HG03097 (cell line): ENCODE data around the gene DAPP1.

Source experiments
- ATAC-seq: cut with Tn5 transposase; IDR thresholded peaks from one replicate; pipeline ENCODE4 v1.9.1; 2021; ENCODE audit not compliant: unreplicated experiment, low FRiP score

The DAPP1 gene

DNA sequence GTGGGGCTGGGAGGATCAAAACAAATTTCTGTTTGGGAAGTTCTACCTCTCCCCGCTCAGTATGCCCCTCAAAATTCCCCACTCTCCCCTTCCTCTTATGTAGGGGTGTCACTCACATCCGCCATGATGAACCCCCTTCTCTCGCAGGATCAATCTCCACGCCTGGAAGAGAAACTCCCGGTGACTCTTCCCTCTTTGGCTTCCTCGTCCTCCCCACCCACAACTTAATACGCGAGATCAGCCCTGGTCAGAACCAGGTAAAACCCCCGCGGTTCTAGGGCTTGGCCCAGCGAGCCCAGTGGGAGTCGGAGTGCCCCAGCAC is 77.2 kb downstream of the DAPP1 start:
- ATAC-seq = no peak

- ATAC-seq = peak; percentile 98
Observed at GRCh38 chr4:99894161-99894997, 77.8 kb downstream of the DAPP1 start, which contains the start of gene LAMTOR3. LAMTOR3 (minus strand) TSS chr4:99894427; CDS start chr4:99893963, 464 bp downstream.

DNA sequence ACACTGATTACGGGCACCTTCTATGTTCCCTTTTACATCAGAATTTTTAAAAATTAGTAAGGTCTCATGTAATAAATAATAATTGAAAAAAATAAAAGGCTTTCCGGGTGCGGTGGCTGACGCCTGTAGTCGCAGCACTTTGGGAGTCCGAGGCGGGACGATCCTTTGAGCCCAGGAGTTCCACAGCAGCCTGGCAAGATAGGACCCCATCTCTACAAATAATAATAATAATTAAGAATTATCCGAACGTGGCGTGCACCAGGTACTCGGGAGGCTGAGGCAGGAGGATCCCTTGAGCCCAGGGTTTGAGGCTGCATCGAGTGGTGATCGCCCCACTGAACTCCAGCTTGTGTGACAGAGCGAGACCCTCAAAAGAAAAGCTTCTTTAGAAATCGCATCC is 78.4 kb downstream of the DAPP1 start:
- no peak for ATAC-seq

DNA sequence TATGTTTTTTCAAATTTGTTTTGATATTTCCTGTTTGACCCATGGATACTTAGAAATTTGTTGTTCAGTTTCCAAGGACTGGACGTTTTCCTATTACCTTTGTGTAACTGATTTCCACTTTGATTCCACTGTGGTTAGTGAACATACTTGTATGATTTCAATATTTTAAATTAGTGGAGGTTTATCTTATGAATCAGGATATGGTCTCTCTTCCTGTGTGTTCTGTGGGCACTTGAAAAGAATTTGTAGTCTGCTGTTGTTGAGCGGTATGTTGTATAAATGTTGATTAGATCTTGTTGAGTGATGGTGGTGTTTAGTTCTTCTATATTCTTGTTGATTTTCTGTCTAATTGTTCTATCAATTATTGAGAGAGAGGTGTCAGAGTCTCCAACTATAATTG is 98.8 kb downstream of the DAPP1 start:
- ATAC-seq = no peak

DNA sequence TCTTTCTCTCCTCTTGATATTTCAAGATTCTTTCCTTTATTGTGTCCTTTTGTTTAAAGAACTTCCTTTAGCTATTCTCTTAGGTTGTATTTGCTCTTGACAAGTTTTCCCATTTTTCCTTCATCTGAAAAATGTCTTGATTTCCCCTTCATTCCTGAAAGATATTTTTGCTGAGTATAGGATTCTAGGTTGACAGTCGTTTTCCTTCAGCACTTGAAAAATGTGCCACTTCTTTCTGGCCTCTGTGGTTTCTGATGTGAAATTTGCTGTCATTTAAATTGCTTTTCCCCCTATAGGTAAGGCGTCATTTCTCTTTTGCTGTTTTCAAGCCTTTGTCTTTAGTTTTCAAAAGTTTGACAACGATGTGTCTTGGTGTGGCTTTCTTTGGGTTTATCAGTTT is 100.9 kb downstream of the DAPP1 start:
- no peak for ATAC-seq

DNA sequence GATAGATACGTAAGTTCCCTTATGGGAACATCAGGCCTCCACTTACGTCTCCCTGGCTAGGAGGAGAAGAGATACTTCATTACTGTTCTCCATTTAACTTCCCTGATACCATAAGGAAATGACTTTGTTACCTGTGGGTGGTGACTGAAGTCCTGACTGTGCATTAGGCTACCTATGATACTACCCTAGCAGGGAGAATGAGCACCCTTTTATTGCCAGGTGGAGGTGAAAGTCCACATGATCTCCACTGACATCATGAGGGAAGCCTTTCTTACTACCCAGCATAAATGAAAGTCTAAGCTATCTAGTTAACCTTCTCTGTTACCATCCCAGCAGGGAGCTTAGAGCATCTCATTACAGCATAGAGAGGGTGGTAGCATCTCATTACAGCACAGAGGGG is 102.0 kb downstream of the DAPP1 start:
- ATAC-seq = no peak
